GM12878 (cell line): Measurements from ENCODE around the gene ANKS1A. TPM values are rescaled to one million over a fixed set of nuclear protein-coding genes. Genes with fewer than 3 reads are reported as not detected.

Source experiments
- ATAC-seq: fragments of 200-7000 bp; cut with Tn5 transposase; 3 replicates; pipeline ENCODE4 v1.9.1; 2020; ENCODE audit warnings: mild to moderate bottlenecking, moderate library complexity
- BruUV-seq: library from RNA; stranded (reverse); fragments of 400-500 nt; replicated peaks from 2 replicates; lab custom pipeline; 2021; lab: Mats Ljungman, UMichigan
- CTCF ChIA-PET: fragments of 300-600 bp; sonication (Branson Sonifier 250); formaldehyde crosslinking; extraction: SDS; loops from one replicate; lab custom pipeline; 2021; ENCODE audit warnings: inconsistent platforms; lab: Yijun Ruan, JAX
- POLR2A ChIA-PET: fragments of 350-600 bp; formaldehyde crosslinking; extraction: SDS; loops from one replicate; lab custom pipeline; 2021; ENCODE audit warnings: inconsistent platforms; lab: Charles Lee
- RAD21 ChIA-PET: fragments of 300-600 bp; sonication (Branson Sonifier 250); formaldehyde crosslinking; loops from one replicate; lab custom pipeline; 2023; ENCODE audit warnings: antibody characterized with exemption; ENCODE audit not compliant: unreplicated experiment; lab: Charles Lee
- SMC1A ChIA-PET: fragments of 300-600 bp; sonication (Branson Sonifier 250); formaldehyde crosslinking; loops from one replicate; lab custom pipeline; 2023; ENCODE audit not compliant: unreplicated experiment, uncharacterized antibody; lab: Charles Lee
- DNase-seq: peaks from one replicate; pipeline ENCODE4 v3.0.0-alpha.2; 2011; ENCODE audit warnings: low read depth, low spot score
- FAIRE-seq: peaks from 3 replicates; lab custom pipeline; 2011; peaks lifted over from hg19 to GRCh38; lab: Jason Lieb, UNC
- H2AFZ ChIP-seq: 2 replicates; pipeline ENCODE4 v1.6.0; 2011; ENCODE audit warnings: low read depth, low read length, control low read depth; ENCODE audit not compliant: control insufficient read depth
- H3K27ac ChIP-seq: 2 replicates; pipeline ENCODE4 v1.5.1; 2011; ENCODE audit warnings: control low read depth; ENCODE audit not compliant: control insufficient read depth, insufficient read depth
- H3K27me3 ChIP-seq, 2 experiments: replicated peaks in 1 of 2; 2 replicates each; pipeline versions ENCODE4 v1.6.0 to v1.6.1; 2011; ENCODE audit warnings: low read length in 1 of 2; ENCODE audit not compliant: control insufficient read depth in 2 of 2, insufficient read depth in 2 of 2
- H3K36me3 ChIP-seq, 2 experiments: 2 replicates each; pipeline ENCODE4 v1.5.1; 2011; ENCODE audit warnings: low read length in 1 of 2; ENCODE audit not compliant: control insufficient read depth in 2 of 2, insufficient read depth in 2 of 2
- H3K4me1 ChIP-seq: 2 replicates; pipeline ENCODE4 v1.6.1; 2011; ENCODE audit warnings: mild to moderate bottlenecking, low read length, moderate library complexity, mixed read lengths; ENCODE audit not compliant: control insufficient read depth, insufficient read depth
- H3K4me2 ChIP-seq: 2 replicates; pipeline ENCODE4 v1.6.0; 2011; ENCODE audit warnings: control low read depth; ENCODE audit not compliant: control insufficient read depth, insufficient read depth
- H3K4me3 ChIP-seq: fragments of 200-600 bp; sonication (generic); 2 replicates; pipeline ENCODE4 v1.5.1; 2016
- H3K79me2 ChIP-seq: 2 replicates; pipeline ENCODE4 v1.6.0; 2011; ENCODE audit warnings: low read length; ENCODE audit not compliant: control insufficient read depth, insufficient read depth
- H3K9ac ChIP-seq: 2 replicates; pipeline ENCODE4 v1.8.0; 2011; ENCODE audit warnings: low read length, control low read depth, mixed read lengths; ENCODE audit not compliant: control insufficient read depth, insufficient read depth
- H3K9me3 ChIP-seq: replicated peaks from 3 replicates; pipeline ENCODE4 v1.5.1; 2011; ENCODE audit warnings: mild to moderate bottlenecking, low read length; ENCODE audit not compliant: control insufficient read depth, insufficient read depth
- H4K20me1 ChIP-seq: 2 replicates; pipeline ENCODE4 v1.6.0; 2011; ENCODE audit not compliant: control insufficient read depth, insufficient read depth
- ASH2L ChIP-seq: fragments of 300-600, 200-600 bp; sonication (generic); IDR thresholded peaks from 2 replicates; pipeline ENCODE4 v1.6.1; 2017; ENCODE audit warnings: low read depth, mild to moderate bottlenecking, borderline replicate concordance
- ATF7 ChIP-seq: fragments of 450-650 bp; IDR thresholded peaks from 2 replicates; pipeline ENCODE4 v1.6.1; 2016; ENCODE audit warnings: low read depth, mild to moderate bottlenecking
- CEBPZ ChIP-seq: fragments of 150-350 bp; IDR thresholded peaks from 2 replicates; pipeline ENCODE4 v1.6.1; 2016; ENCODE audit warnings: low read depth, low read length
- CREB1 ChIP-seq: IDR thresholded peaks from 2 replicates; pipeline ENCODE4 v1.6.1; 2012; ENCODE audit warnings: low read depth, mild to moderate bottlenecking, inconsistent platforms
- GATAD2B ChIP-seq: fragments of 450-650 bp; conservative IDR thresholded peaks from 2 replicates; pipeline ENCODE4 v1.6.1; 2017; ENCODE audit warnings: low read depth, mild to moderate bottlenecking, moderate library complexity
- HDAC6 ChIP-seq: fragments of 200-600 bp; sonication (generic); IDR thresholded peaks from one replicate; pipeline ENCODE4 v1.8.0; 2017; ENCODE audit warnings: antibody characterized with exemption; ENCODE audit not compliant: unreplicated experiment
- IKZF2 ChIP-seq, 2 experiments: fragments of 450-650 bp; IDR thresholded peaks; 2 replicates each; pipeline ENCODE4 v1.6.1; 2017; ENCODE audit warnings: mild to moderate bottlenecking in 2 of 2, moderate library complexity in 2 of 2
- IRF5 ChIP-seq: fragments of 450-650 bp; IDR thresholded peaks from 2 replicates; pipeline ENCODE4 v1.6.1; 2017; ENCODE audit warnings: borderline replicate concordance
- MYC ChIP-seq: IDR thresholded peaks from 2 replicates; pipeline ENCODE4 v1.6.1; 2011; ENCODE audit warnings: mild to moderate bottlenecking, low read length, moderate library complexity, inconsistent platforms; ENCODE audit not compliant: insufficient read depth, insufficient replicate concordance, insufficient read length, severe bottlenecking
- NRF1 ChIP-seq: conservative IDR thresholded peaks from 2 replicates; pipeline ENCODE4 v1.6.1; 2011; ENCODE audit warnings: mild to moderate bottlenecking, low read depth, low read length, improper control_type of control experiment
- SMAD5 ChIP-seq: IDR thresholded peaks from 2 replicates; pipeline ENCODE4 v1.6.1; 2016; ENCODE audit warnings: antibody characterized with exemption, low read depth
- ZNF24 ChIP-seq: fragments of 450-650 bp; IDR thresholded peaks from 2 replicates; pipeline ENCODE4 v1.6.1; 2017; ENCODE audit warnings: antibody characterized with exemption, mild to moderate bottlenecking
- WGBS: methylation state at CpG from one replicate; pipeline ENCODE4 v1.1.6; 2016; ENCODE audit warnings: low lambda C conversion rate; ENCODE audit not compliant: insufficient replicate concordance, insufficient coverage; ENCODE audit errors: missing lambda C conversion rate; 5-methylcytosine and 5-hydroxymethylcytosine counted together
- in situ Hi-C: fragments of 300-500 bp; cut with MboI; formaldehyde crosslinking; loops from 9 replicates; pipeline ENCODE4 v1.14.3; 2018; ENCODE audit warnings: mixed read lengths
- intact Hi-C: fragments of 100-400 bp; cut with micrococcal nuclease; formaldehyde crosslinking; loops from one replicate; pipeline ENCODE4 v1.14.2; 2022; ENCODE audit not compliant: unreplicated experiment
- polyA plus RNA-seq, 11 experiments: library from polyadenylated mRNA; depleted of rRNA in 4 of 11; unstranded in 6 of 11; stranded (reverse) in 5 of 11; fragments of >200 nt; fragmentation: Nextera tagmentation in 4 of 11; fragmentation: Illumina TruSeq in 1 of 11; extraction: Ambion mirVana in 4 of 11; extraction: Trizol in 1 of 11; gene quantifications; 1 replicate in 1 of 11; 2 replicates in 10 of 11; pipeline versions ENCODE4 v1.2.1 to v1.2.3, GENCODE V29; 2011 to 2016; ENCODE audit warnings: inconsistent platforms in 2 of 11, missing spikeins in 2 of 11, low read depth in 1 of 11
- total RNA-seq, 4 experiments: library from RNA; depleted of rRNA in 3 of 4; stranded (reverse); fragments of >200 nt in 3 of 4; fragmentation: Illumina TruSeq in 1 of 4; extraction: Trizol in 1 of 4; gene quantifications; 2 replicates each; pipeline versions ENCODE4 v1.2.1 to v1.2.3, GENCODE V29; 2013 to 2021

The ANKS1A gene
- total and polyA plus RNA-seq, 10 of the 15 experiments (the other 5 are each of a cell fraction or from before 2014, with no cell fraction given): 0.60 to 7.0 (median 3.0) TPM

DNA sequence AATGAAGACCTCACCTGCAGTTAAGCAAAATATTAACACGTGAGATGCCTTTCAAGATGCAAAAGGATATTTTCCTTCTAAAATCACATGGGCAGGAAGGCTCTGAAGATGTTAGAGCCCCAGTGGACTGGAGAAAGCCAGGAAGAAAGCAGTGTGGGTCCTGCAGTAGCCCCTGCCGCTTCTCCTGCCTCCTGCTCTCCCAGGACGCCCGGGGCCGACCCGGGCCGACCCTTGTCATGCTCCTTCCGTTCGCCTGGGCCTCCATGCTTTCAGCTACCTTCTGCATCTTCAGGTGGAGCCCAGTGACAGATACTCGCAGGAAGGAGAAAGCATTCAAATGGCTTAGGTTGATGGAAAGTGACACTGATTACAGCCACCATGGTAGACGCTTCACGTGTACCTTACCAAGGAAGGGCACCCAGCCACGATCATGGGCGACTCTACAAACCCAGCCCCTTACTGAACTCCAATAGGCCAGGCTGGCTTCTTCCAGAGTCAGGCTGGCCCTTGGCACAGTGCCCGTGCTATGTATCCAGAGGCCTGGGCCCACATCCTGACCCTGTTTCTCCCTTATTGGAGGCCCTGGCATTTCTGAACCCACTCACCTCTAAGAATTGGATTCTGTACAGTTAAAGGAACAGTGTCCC is 183.1 kb downstream of the ANKS1A start:
- ATAC-seq (no peak), DNase-seq (no peak), FAIRE-seq (no peak)
- no peaks in the 10 kb centered on the region for H3K27me3 ChIP-seq
- no peak overlapping the region for H3K27ac ChIP-seq
- H3K36me3 ChIP-seq: no peaks in the 10 kb centered on the region
- H4K20me1 ChIP-seq: no peaks in the 10 kb centered on the region
- no peak overlapping the region for H2AFZ ChIP-seq
- TF ChIP-seq ATF7 (no peak), CEBPZ (no peak), ZNF24 (no peak), ASH2L (no peak), IRF5 (no peak), HDAC6 (no peak), NRF1 (no peak), GATAD2B (no peak), SMAD5 (no peak), CREB1 (no peak), MYC (no peak), IKZF2 (IDR thresholded peaks at IDR 0.05) (no peak)
- BruUV-seq: no TSS peak
- in situ Hi-C loops (no loop called here), intact Hi-C loops (no loop called here)
- ChIA-PET RAD21 (no interaction called here), SMC1A (no interaction called here), POLR2A (no interaction called here), CTCF (no interaction called here)
- no peak overlapping the region for H3K9ac ChIP-seq
- H3K9me3 ChIP-seq: no peaks in the 10 kb centered on the region
- H3K4me3 ChIP-seq: no peak overlapping the region
- no peaks in the 10 kb centered on the region for H3K4me1 ChIP-seq
- WGBS: 80% methylated on average over 15 of the region's 15 CpGs
- no peak overlapping the region for H3K4me2 ChIP-seq
- H3K79me2 ChIP-seq: no peaks in the 10 kb centered on the region
